ENCODE data around the gene RBFOX2. TPM values are rescaled to one million over a fixed set of nuclear protein-coding genes. Genes with fewer than 3 reads are reported as not detected.
"Not testable (repeated sequence)": the region's sequence is repeated elsewhere in the genome, so short reads cannot be mapped to it uniquely, and the experiment has no call there.

The RBFOX2 gene
- total RNA-seq, 1 donor = 187 TPM

GRCh38 chr22:36002718-36003260 lies 25.8 kb downstream of the RBFOX2 start:
- no peak for TF ChIP-seq CTCF (IDR thresholded peaks at IDR 0.05; ENCODE audit: insufficient read depth, low read length)
- no peak for DNase-seq (ENCODE audit: low read depth)
- no peak overlapping the region for H3K4me3 ChIP-seq (ENCODE audit: low read depth, low read length)

GRCh38 chr22:36002084-36002483 lies 26.5 kb downstream of the RBFOX2 start:
- H3K4me3 ChIP-seq (ENCODE audit: low read depth, low read length) = no peak overlapping the region
- no peak for TF ChIP-seq CTCF (IDR thresholded peaks at IDR 0.05; ENCODE audit: insufficient read depth, low read length)
- DNase-seq (ENCODE audit: low read depth) = no peak

DNA sequence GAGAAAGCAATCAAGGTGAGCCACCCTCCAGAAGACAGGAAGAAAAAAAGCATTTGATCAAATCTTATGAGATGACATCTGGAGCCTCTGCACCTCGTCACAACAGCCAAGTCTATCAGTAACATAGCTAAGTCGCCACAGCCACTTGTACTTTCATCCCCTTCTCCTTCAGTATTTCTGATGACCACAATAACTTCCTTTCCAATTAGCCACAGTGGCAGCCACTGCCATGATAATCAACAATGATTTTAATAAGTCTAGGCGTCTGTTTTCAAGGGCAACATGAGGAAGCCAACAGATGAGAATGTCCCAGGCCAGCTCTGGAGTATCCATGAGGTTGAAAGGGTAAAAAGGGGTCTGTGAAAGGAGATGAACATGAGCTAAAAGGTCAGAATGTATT lies 29.9 kb downstream of the RBFOX2 start:
- TF ChIP-seq CTCF (IDR thresholded peaks at IDR 0.05; ENCODE audit: insufficient read depth, low read length) = no peak
- no peak for DNase-seq (ENCODE audit: low read depth)
- no peak overlapping the region for H3K4me3 ChIP-seq (ENCODE audit: low read depth, low read length)

DNA sequence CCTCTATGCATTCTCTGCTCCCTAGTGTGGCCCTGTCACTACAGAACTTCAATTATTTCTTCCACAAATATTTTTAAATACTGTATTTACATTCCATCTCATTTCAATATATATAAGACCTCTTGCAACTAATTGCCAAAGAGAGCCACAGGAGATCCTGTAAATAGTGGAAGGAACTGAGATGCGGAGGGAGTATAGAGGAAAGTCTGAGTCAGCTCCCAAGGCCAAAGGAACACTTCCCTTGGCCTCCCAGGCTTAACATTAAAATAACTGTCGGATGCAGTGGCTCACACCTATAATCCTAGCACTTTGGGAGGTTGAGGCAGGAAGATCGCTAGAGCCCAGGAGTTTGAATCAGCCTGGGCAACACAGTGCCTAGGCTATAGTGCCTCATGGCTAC lies 31.2 kb downstream of the RBFOX2 start:
- DNase-seq (ENCODE audit: low read depth) = peak; percentile 19
- H3K4me3 ChIP-seq (ENCODE audit: low read depth, low read length) = no peak overlapping the region
- no peak for TF ChIP-seq CTCF (IDR thresholded peaks at IDR 0.05; ENCODE audit: insufficient read depth, low read length)

GRCh38 chr22:35996596-35996995 lies 32.0 kb downstream of the RBFOX2 start:
- no peak overlapping the region for H3K4me3 ChIP-seq (ENCODE audit: low read depth, low read length)
- TF ChIP-seq CTCF (IDR thresholded peaks at IDR 0.05; ENCODE audit: insufficient read depth, low read length) = no peak
- no peak for DNase-seq (ENCODE audit: low read depth)

- no peak for TF ChIP-seq CTCF (IDR thresholded peaks at IDR 0.05; ENCODE audit: insufficient read depth, low read length)
- no peak overlapping the region for H3K4me3 ChIP-seq (ENCODE audit: low read depth, low read length)
- peak; percentile 99 for DNase-seq (ENCODE audit: low read depth)
Measured at GRCh38 chr22:35995772-35996171, 32.9 kb downstream of the RBFOX2 start.

DNA sequence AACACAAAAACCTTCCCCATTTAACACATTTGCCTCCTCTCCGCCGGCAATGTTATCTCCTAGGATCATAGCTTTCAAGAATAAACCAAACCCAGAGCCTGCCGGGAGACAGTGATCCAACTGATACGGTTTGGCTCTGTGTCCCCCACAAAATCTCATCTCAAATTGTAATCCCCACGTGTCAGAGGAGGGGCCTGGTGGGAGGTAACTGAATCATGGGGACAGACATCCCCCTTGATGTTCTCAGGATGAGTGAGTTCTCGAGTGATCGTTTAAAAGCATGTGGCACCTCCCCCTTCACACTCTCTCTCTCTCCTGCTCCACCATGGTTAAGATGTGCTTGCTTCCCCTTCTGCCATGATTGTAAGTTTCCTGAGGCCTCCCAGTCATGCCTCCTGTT lies 33.3 kb downstream of the RBFOX2 start:
- TF ChIP-seq CTCF (IDR thresholded peaks at IDR 0.05; ENCODE audit: insufficient read depth, low read length) = no peak
- no peak for DNase-seq (ENCODE audit: low read depth)
- peak overlapping the region; percentile 47 for H3K4me3 ChIP-seq (ENCODE audit: low read depth, low read length)

GRCh38 chr22:35993727-35994126 lies 34.9 kb downstream of the RBFOX2 start:
- DNase-seq (ENCODE audit: low read depth); H3K4me3 ChIP-seq (ENCODE audit: low read depth, low read length): not testable (repeated sequence)
